ENCODE measurements around the gene KLHDC4. TPM values are rescaled to one million over a fixed set of nuclear protein-coding genes. Genes with fewer than 3 reads are reported as not detected.
"Not testable (repeated sequence)": the region's sequence is repeated elsewhere in the genome, so short reads cannot be mapped to it uniquely, and the experiment has no call there.

Gene KLHDC4
- total RNA-seq, 1 experiment from 2014 or later = 50.7 TPM

GRCh38 chr16:87727346-87727745 lies 38.4 kb downstream of the KLHDC4 start:
- no peak for DNase-seq (ENCODE audit: low read depth, low spot score)
- in situ Hi-C loops (cut with HindIII; ENCODE audit: low pct_unique_long_range_greater_than_20kb, low sequenced_read_pairs) (no loop called here), intact Hi-C loops (cut with micrococcal nuclease; ENCODE audit: unreplicated experiment) (no loop called here)
- no peak for TF ChIP-seq TCF7L2 (IDR thresholded peaks at IDR 0.05; ENCODE audit: low read depth, low read length)
- no peak for TF ChIP-seq REST (IDR thresholded peaks at IDR 0.05; ENCODE audit: insufficient read depth in 1 of 2, low read depth in 2 of 2, low read length in 1 of 2)
- no peak for TF ChIP-seq POLR2AphosphoS5 (IDR thresholded peaks at IDR 0.05; ENCODE audit: low read depth, low read length)
- TF ChIP-seq SIN3A (IDR thresholded peaks at IDR 0.05; ENCODE audit: borderline replicate concordance, insufficient read depth, low read depth, low read length) = no peak
- TF ChIP-seq CTCF (IDR thresholded peaks at IDR 0.05) = no peak
- Histone ChIP-seq H3K36me3 (ENCODE audit: control insufficient read depth, insufficient read depth, low read length) (peaks cover 4% of the 10 kb centered on the region; the same call in 1 of the 2 replicates), H3K4me3 (ENCODE audit: low read depth in 2 of 2, low read length in 2 of 2) (no peak overlapping the region), H3K4me1 (ENCODE audit: control insufficient read depth, insufficient read depth, low read length) (no peaks in the 10 kb centered on the region), H3K27me3 (ENCODE audit: control insufficient read depth, insufficient read depth, low read length) (no peaks in the 10 kb centered on the region), H3K27ac (ENCODE audit: low read length) (no peak overlapping the region), H3K9me3 (ENCODE audit: control insufficient read depth, insufficient read depth, low read depth, low read length) (no peaks in the 10 kb centered on the region)
- BruUV-seq (replicated peaks) = no TSS peak
- ChIA-PET CTCF (no interaction called here), POLR2A (no interaction called here)
- no peak for ATAC-seq

GRCh38 chr16:87726577-87726976 lies 39.2 kb downstream of the KLHDC4 start:
- ATAC-seq; H3K27me3 ChIP-seq (ENCODE audit: control insufficient read depth, insufficient read depth, low read length); CTCF ChIA-PET; BruUV-seq (replicated peaks); H3K36me3 ChIP-seq (ENCODE audit: control insufficient read depth, insufficient read depth, low read length); H3K4me1 ChIP-seq (ENCODE audit: control insufficient read depth, insufficient read depth, low read length); H3K27ac ChIP-seq (ENCODE audit: low read length); H3K4me3 ChIP-seq (ENCODE audit: low read depth in 2 of 2, low read length in 2 of 2); DNase-seq (ENCODE audit: low read depth, low spot score); in situ Hi-C loops (cut with HindIII; ENCODE audit: low pct_unique_long_range_greater_than_20kb, low sequenced_read_pairs); intact Hi-C loops (cut with micrococcal nuclease; ENCODE audit: unreplicated experiment); POLR2A ChIA-PET; H3K9me3 ChIP-seq (ENCODE audit: control insufficient read depth, insufficient read depth, low read depth, low read length): not testable (repeated sequence)

- in situ Hi-C loops (cut with HindIII; ENCODE audit: low pct_unique_long_range_greater_than_20kb, low sequenced_read_pairs) (no loop called here), intact Hi-C loops (cut with micrococcal nuclease; ENCODE audit: unreplicated experiment) (no loop called here)
- no peaks in the 10 kb centered on the region for H3K27me3 ChIP-seq (ENCODE audit: control insufficient read depth, insufficient read depth, low read length)
- H3K36me3 ChIP-seq (ENCODE audit: control insufficient read depth, insufficient read depth, low read length) = peaks cover 4% of the 10 kb centered on the region; the same call in 1 of the 2 replicates
- DNase-seq (ENCODE audit: low read depth, low spot score) = no peak
- POLR2A ChIA-PET = no interaction called here
- H3K9me3 ChIP-seq (ENCODE audit: control insufficient read depth, insufficient read depth, low read depth, low read length) = no peaks in the 10 kb centered on the region
- ATAC-seq = peak; percentile 51; the same call in 1 of the 2 replicates
- H3K4me3 ChIP-seq (ENCODE audit: low read depth in 2 of 2, low read length in 2 of 2) = no peak overlapping the region
- CTCF ChIA-PET = no interaction called here
- no peak overlapping the region for H3K27ac ChIP-seq (ENCODE audit: low read length)
- no peaks in the 10 kb centered on the region for H3K4me1 ChIP-seq (ENCODE audit: control insufficient read depth, insufficient read depth, low read length)
- TF ChIP-seq POLR2AphosphoS5 (IDR thresholded peaks at IDR 0.05; ENCODE audit: low read depth, low read length) = no peak
- no peak for TF ChIP-seq REST (IDR thresholded peaks at IDR 0.05; ENCODE audit: insufficient read depth in 1 of 2, low read depth in 2 of 2, low read length in 1 of 2)
- no peak for TF ChIP-seq SIN3A (IDR thresholded peaks at IDR 0.05; ENCODE audit: borderline replicate concordance, insufficient read depth, low read depth, low read length)
- no peak for TF ChIP-seq CTCF (IDR thresholded peaks at IDR 0.05)
- TF ChIP-seq TCF7L2 (IDR thresholded peaks at IDR 0.05; ENCODE audit: low read depth, low read length) = no peak
- no TSS peak for BruUV-seq (replicated peaks)
These were observed 40.1 kb downstream of the KLHDC4 start for GRCh38 chr16:87725596-87726235.
